Mesendoderm (in vitro differentiated cells): Measurements from ENCODE around the gene CLDN24.

Experiments
- DNase-seq: peaks from one replicate; pipeline ENCODE4 v3.0.0; 2013
- H2AK5ac ChIP-seq: 2 replicates; pipeline ENCODE4 v1.6.1; 2013; ENCODE audit warnings: low read length, inconsistent platforms
- H2BK120ac ChIP-seq: 2 replicates; pipeline ENCODE4 v1.6.1; 2013; ENCODE audit warnings: low read depth, mild to moderate bottlenecking, low read length, moderate library complexity, mixed read lengths
- H2BK15ac ChIP-seq: replicated peaks from 2 replicates; pipeline ENCODE4 v1.6.1; 2013; ENCODE audit warnings: low read depth, mild to moderate bottlenecking, moderate library complexity
- H2BK5ac ChIP-seq: 2 replicates; pipeline ENCODE4 v1.6.1; 2013; ENCODE audit warnings: low read length, inconsistent platforms
- H3K18ac ChIP-seq: 2 replicates; pipeline ENCODE4 v1.6.1; 2013; ENCODE audit warnings: mild to moderate bottlenecking, low read length, mixed read lengths
- H3K23ac ChIP-seq: one replicate; pipeline ENCODE4 v1.6.1; 2013; ENCODE audit warnings: low read length
- H3K27ac ChIP-seq: 2 replicates; pipeline ENCODE4 v1.5.1; 2013; ENCODE audit warnings: low read depth, mild to moderate bottlenecking, inconsistent platforms, low read length, moderate library complexity
- H3K27me3 ChIP-seq: 2 replicates; pipeline ENCODE4 v1.6.1; 2013; ENCODE audit warnings: low read length, control low read depth, mild to moderate bottlenecking, inconsistent platforms; ENCODE audit not compliant: insufficient read depth, poor library complexity
- H3K36me3 ChIP-seq: 2 replicates; pipeline ENCODE4 v1.6.1; 2013; ENCODE audit warnings: low read length, inconsistent platforms; ENCODE audit not compliant: control insufficient read depth, insufficient read depth
- H3K4ac ChIP-seq: one replicate; pipeline ENCODE4 v1.6.1; 2013; ENCODE audit warnings: low read depth, mild to moderate bottlenecking, low read length, moderate library complexity
- H3K4me1 ChIP-seq: 2 replicates; pipeline ENCODE4 v1.6.1; 2013; ENCODE audit warnings: low read depth, low read length, inconsistent platforms; ENCODE audit not compliant: control insufficient read depth
- H3K4me2 ChIP-seq: 2 replicates; pipeline ENCODE4 v1.6.1; 2013; ENCODE audit warnings: low read length
- H3K4me3 ChIP-seq: 2 replicates; pipeline ENCODE4 v1.5.1; 2013; ENCODE audit warnings: mild to moderate bottlenecking, low read length
- H3K56ac ChIP-seq: one replicate; pipeline ENCODE4 v1.6.1; 2013; ENCODE audit warnings: low read length
- H3K79me1 ChIP-seq: 2 replicates; pipeline ENCODE4 v1.6.1; 2013; ENCODE audit warnings: low read length, inconsistent platforms
- H3K79me2 ChIP-seq: 2 replicates; pipeline ENCODE4 v1.6.1; 2013; ENCODE audit warnings: mild to moderate bottlenecking, low read length; ENCODE audit not compliant: control insufficient read depth, insufficient read depth
- H3K9ac ChIP-seq: 2 replicates; pipeline ENCODE4 v1.6.1; 2013; ENCODE audit warnings: low read length, inconsistent platforms
- H4K5ac ChIP-seq: one replicate; pipeline ENCODE4 v1.6.1; 2013; ENCODE audit warnings: low read length
- H4K8ac ChIP-seq: one replicate; pipeline ENCODE4 v1.6.1; 2013; ENCODE audit warnings: low read depth, mild to moderate bottlenecking, control low read depth, low read length, moderate library complexity
- WGBS: extraction: QIAGEN DNeasy Blood & Tissue Kit; methylation state at CpG from one replicate; pipeline ENCODE4 v1.1.7; 2013; ENCODE audit warnings: low lambda C conversion rate, missing lambda C conversion rate; ENCODE audit not compliant: insufficient coverage; ENCODE audit errors: extremely low coverage; 5-methylcytosine and 5-hydroxymethylcytosine counted together

Gene CLDN24

GRCh38 chr4:183287309-183287659, 34.9 kb downstream of the CLDN24 start:
- no peak overlapping the region for H2AK5ac ChIP-seq
- H4K8ac ChIP-seq: no peak overlapping the region
- no peak overlapping the region for H3K23ac ChIP-seq
- no peak for DNase-seq
- no peaks in the 10 kb centered on the region for H3K79me2 ChIP-seq
- H3K18ac ChIP-seq: no peak overlapping the region
- H2BK15ac ChIP-seq: no peak overlapping the region
- H3K4me2 ChIP-seq: no peak overlapping the region
- H2BK5ac ChIP-seq: no peak overlapping the region
- no peak overlapping the region for H3K4ac ChIP-seq
- H3K36me3 ChIP-seq: peaks cover 12% of the 10 kb centered on the region
- H3K4me3 ChIP-seq: no peak overlapping the region
- H3K56ac ChIP-seq: no peak overlapping the region
- no peak overlapping the region for H3K27ac ChIP-seq
- H2BK120ac ChIP-seq: no peak overlapping the region
- H3K4me1 ChIP-seq: no peaks in the 10 kb centered on the region
- H3K79me1 ChIP-seq: no peaks in the 10 kb centered on the region
- H4K5ac ChIP-seq: no peak overlapping the region
- WGBS: 100% methylated on average over 1 of the region's 2 CpGs
- H3K27me3 ChIP-seq: no peaks in the 10 kb centered on the region
- H3K9ac ChIP-seq: no peak overlapping the region

GRCh38 chr4:183286590-183287308, 35.5 kb downstream of the CLDN24 start:
- Histone ChIP-seq H3K79me1 (no peaks in the 10 kb centered on the region), H4K5ac (no peak overlapping the region), H2BK15ac (no peak overlapping the region), H2AK5ac (no peak overlapping the region), H3K4me1 (no peaks in the 10 kb centered on the region), H2BK120ac (no peak overlapping the region), H3K4me3 (no peak overlapping the region), H3K4ac (no peak overlapping the region), H3K56ac (no peak overlapping the region), H3K36me3 (peaks cover 12% of the 10 kb centered on the region), H3K4me2 (no peak overlapping the region), H3K27ac (no peak overlapping the region), H2BK5ac (no peak overlapping the region), H3K18ac (no peak overlapping the region), H3K79me2 (no peaks in the 10 kb centered on the region), H4K8ac (no peak overlapping the region), H3K27me3 (no peaks in the 10 kb centered on the region), H3K23ac (no peak overlapping the region), H3K9ac (no peak overlapping the region)
- DNase-seq: no peak
- no CpG with 5 or more reads among the region's 11 CpGs for WGBS

- Histone ChIP-seq H3K36me3 (peaks cover 12% of the 10 kb centered on the region), H4K5ac (no peak overlapping the region), H3K4ac (no peak overlapping the region), H3K4me2 (no peak overlapping the region), H3K23ac (no peak overlapping the region), H2BK120ac (no peak overlapping the region), H3K27me3 (no peaks in the 10 kb centered on the region), H3K4me3 (no peak overlapping the region), H4K8ac (no peak overlapping the region), H2BK5ac (no peak overlapping the region), H2BK15ac (no peak overlapping the region), H2AK5ac (no peak overlapping the region), H3K79me2 (no peaks in the 10 kb centered on the region), H3K9ac (no peak overlapping the region), H3K18ac (no peak overlapping the region), H3K56ac (no peak overlapping the region), H3K4me1 (no peaks in the 10 kb centered on the region), H3K27ac (no peak overlapping the region), H3K79me1 (no peaks in the 10 kb centered on the region)
- no CpG with 5 or more reads among the region's 7 CpGs for WGBS
- no peak for DNase-seq
Observed at GRCh38 chr4:183285886-183286285, 36.3 kb downstream of the CLDN24 start.

- Histone ChIP-seq H2BK120ac (no peak overlapping the region), H3K4me1 (no peaks in the 10 kb centered on the region), H3K18ac (no peak overlapping the region), H3K79me2 (no peaks in the 10 kb centered on the region), H3K4me3 (no peak overlapping the region), H4K5ac (no peak overlapping the region), H2BK5ac (no peak overlapping the region), H3K4me2 (no peak overlapping the region), H2BK15ac (no peak overlapping the region), H4K8ac (no peak overlapping the region), H3K56ac (no peak overlapping the region), H3K4ac (no peak overlapping the region), H3K27ac (no peak overlapping the region), H3K27me3 (no peaks in the 10 kb centered on the region), H3K79me1 (no peaks in the 10 kb centered on the region), H3K36me3 (peaks cover 12% of the 10 kb centered on the region), H3K9ac (no peak overlapping the region), H2AK5ac (no peak overlapping the region), H3K23ac (no peak overlapping the region)
- no peak for DNase-seq
- WGBS: no CpG with 5 or more reads among the region's 4 CpGs
Observed at GRCh38 chr4:183284965-183285364, 37.3 kb downstream of the CLDN24 start.

- Histone ChIP-seq H3K4me2 (no peak overlapping the region), H3K56ac (no peak overlapping the region), H2AK5ac (no peak overlapping the region), H3K79me1 (no peaks in the 10 kb centered on the region), H3K4me3 (no peak overlapping the region), H3K27me3 (no peaks in the 10 kb centered on the region), H3K79me2 (no peaks in the 10 kb centered on the region), H2BK120ac (no peak overlapping the region), H2BK15ac (no peak overlapping the region), H2BK5ac (no peak overlapping the region), H3K18ac (no peak overlapping the region), H4K8ac (no peak overlapping the region), H3K9ac (no peak overlapping the region), H3K23ac (no peak overlapping the region), H3K27ac (no peak overlapping the region), H4K5ac (no peak overlapping the region), H3K4me1 (no peaks in the 10 kb centered on the region), H3K36me3 (peaks cover 12% of the 10 kb centered on the region), H3K4ac (no peak overlapping the region)
- no CpG with 5 or more reads among the region's 12 CpGs for WGBS
- no peak for DNase-seq
Observed at GRCh38 chr4:183284258-183284785, 37.9 kb downstream of the CLDN24 start.

- Histone ChIP-seq H3K9ac (no peak overlapping the region), H3K4me2 (no peak overlapping the region), H3K79me2 (no peaks in the 10 kb centered on the region), H2BK5ac (no peak overlapping the region), H2BK15ac (no peak overlapping the region), H3K79me1 (no peaks in the 10 kb centered on the region), H4K8ac (no peak overlapping the region), H3K4me1 (no peaks in the 10 kb centered on the region), H3K56ac (no peak overlapping the region), H3K18ac (no peak overlapping the region), H3K23ac (no peak overlapping the region), H2AK5ac (no peak overlapping the region), H4K5ac (no peak overlapping the region), H3K27ac (no peak overlapping the region), H3K4me3 (no peak overlapping the region), H2BK120ac (no peak overlapping the region), H3K36me3 (no peaks in the 10 kb centered on the region), H3K27me3 (no peaks in the 10 kb centered on the region), H3K4ac (no peak overlapping the region)
- no CpG with 5 or more reads among the region's 1 CpG for WGBS
- no peak for DNase-seq
Observed at GRCh38 chr4:183276106-183276505, 46.1 kb downstream of the CLDN24 start.
